Liver (tissue), 9 donors: Measurements from ENCODE around the gene SIPA1L3. TPM values are rescaled to one million over a fixed set of nuclear protein-coding genes. Genes with fewer than 3 reads are reported as not detected.

Source experiments
- DNase-seq: peaks from one replicate; pipeline ENCODE4 v3.0.0-alpha.2; 2017; ENCODE audit warnings: low spot score
- H3K27ac ChIP-seq, 2 donors: one replicate each; pipeline ENCODE4 v1.7.0; 2013; ENCODE audit warnings: inconsistent platforms in 2 of 2, low read length in 2 of 2, control low read depth in 1 of 2, low read depth in 1 of 2, mild to moderate bottlenecking in 1 of 2
- H3K27me3 ChIP-seq, 4 donors: one replicate each; pipeline versions ENCODE4 v1.6.1 to v1.7.0; 2013; ENCODE audit warnings: low read length in 3 of 4, inconsistent platforms in 1 of 4, mild to moderate bottlenecking in 1 of 4, moderate library complexity in 1 of 4; ENCODE audit not compliant: control insufficient read depth in 4 of 4, insufficient read depth in 4 of 4
- H3K36me3 ChIP-seq, 4 donors: one replicate each; pipeline versions ENCODE4 v1.6.1 to v1.7.0; 2013; ENCODE audit warnings: low read length in 3 of 4, mild to moderate bottlenecking in 3 of 4, low read depth in 1 of 4, moderate library complexity in 1 of 4; ENCODE audit not compliant: control insufficient read depth in 4 of 4, insufficient read depth in 3 of 4
- H3K4me1 ChIP-seq, 4 donors: one replicate each; pipeline versions ENCODE4 v1.6.1 to v1.7.0; 2013; ENCODE audit warnings: low read length in 3 of 4, mild to moderate bottlenecking in 3 of 4, moderate library complexity in 1 of 4; ENCODE audit not compliant: control insufficient read depth in 4 of 4, insufficient read depth in 4 of 4
- H3K4me3 ChIP-seq, 3 donors: one replicate each; pipeline versions ENCODE4 v1.6.1 to v1.7.0; 2013; ENCODE audit warnings: low read length in 3 of 3, control low read depth in 1 of 3, low read depth in 1 of 3, mild to moderate bottlenecking in 1 of 3
- H3K9ac ChIP-seq, 2 donors: one replicate each; pipeline ENCODE4 v1.7.0; 2013; ENCODE audit warnings: low read length in 2 of 2, mild to moderate bottlenecking in 2 of 2, moderate library complexity in 2 of 2, control low read depth in 1 of 2, low read depth in 1 of 2
- H3K9me3 ChIP-seq, 4 donors: one replicate each; pipeline versions ENCODE4 v1.6.1 to v1.7.0; 2013; ENCODE audit warnings: low read length in 3 of 4; ENCODE audit not compliant: control insufficient read depth in 4 of 4
- EGR1 ChIP-seq, 2 donors: IDR thresholded peaks; 2 replicates each; pipeline ENCODE4 v1.6.1; 2016 to 2018; ENCODE audit warnings: antibody characterized with exemption in 2 of 2, low read depth in 2 of 2
- FOXA1 ChIP-seq: IDR thresholded peaks from 2 replicates; pipeline ENCODE4 v1.6.1; 2016; ENCODE audit warnings: antibody characterized with exemption
- FOXA2 ChIP-seq: IDR thresholded peaks from 2 replicates; pipeline ENCODE4 v1.6.1; 2016; ENCODE audit warnings: antibody characterized with exemption
- GABPA ChIP-seq, 2 donors: IDR thresholded peaks in 1 of 2; conservative IDR thresholded peaks in 1 of 2; 2 replicates each; pipeline ENCODE4 v1.6.1; 2016; ENCODE audit warnings: antibody characterized with exemption in 2 of 2, mild to moderate bottlenecking in 1 of 2, moderate library complexity in 1 of 2
- HNF4A ChIP-seq, 2 donors: conservative IDR thresholded peaks; 2 replicates each; pipeline ENCODE4 v1.6.1; 2016; ENCODE audit warnings: antibody characterized with exemption in 2 of 2, mild to moderate bottlenecking in 2 of 2
- HNF4G ChIP-seq: IDR thresholded peaks from 2 replicates; pipeline ENCODE4 v1.6.1; 2016; ENCODE audit warnings: antibody characterized with exemption
- JUND ChIP-seq, 2 donors: IDR thresholded peaks; 2 replicates each; pipeline ENCODE4 v1.6.1; 2016; ENCODE audit warnings: antibody characterized with exemption in 2 of 2
- MAX ChIP-seq: IDR thresholded peaks from 2 replicates; pipeline ENCODE4 v1.6.1; 2016; ENCODE audit warnings: antibody characterized with exemption
- NR2F2 ChIP-seq: IDR thresholded peaks from 2 replicates; pipeline ENCODE4 v1.6.1; 2016; ENCODE audit warnings: antibody characterized with exemption
- RAD21 ChIP-seq, 2 donors: IDR thresholded peaks; 2 replicates each; pipeline ENCODE4 v1.6.1; 2016; ENCODE audit warnings: antibody characterized with exemption in 2 of 2, mild to moderate bottlenecking in 2 of 2
- RXRA ChIP-seq, 2 donors: IDR thresholded peaks; 2 replicates each; pipeline ENCODE4 v1.6.1; 2017 to 2018; ENCODE audit warnings: antibody characterized with exemption in 2 of 2, mild to moderate bottlenecking in 1 of 2
- SP1 ChIP-seq: IDR thresholded peaks from 2 replicates; pipeline ENCODE4 v1.6.1; 2018; ENCODE audit warnings: antibody characterized with exemption, mild to moderate bottlenecking
- YY1 ChIP-seq: IDR thresholded peaks from 2 replicates; pipeline ENCODE4 v1.6.1; 2016; ENCODE audit warnings: antibody characterized with exemption, mild to moderate bottlenecking
- ZBTB33 ChIP-seq: IDR thresholded peaks from 2 replicates; pipeline ENCODE4 v1.6.1; 2016; ENCODE audit warnings: antibody characterized with exemption
- WGBS: extraction: QIAGEN DNeasy Blood & Tissue Kit; methylation state at CpG from one replicate; pipeline ENCODE4 v1.1.7; 2013; 5-methylcytosine and 5-hydroxymethylcytosine counted together
- polyA plus RNA-seq, 2 donors: library from polyadenylated mRNA; stranded (reverse) in 1 of 2; unstranded in 1 of 2; fragments of 200-250 nt in 1 of 2; fragments of >200 nt in 1 of 2; fragmentation: Nextera tagmentation in 1 of 2; extraction: Ambion mirVana in 1 of 2; gene quantifications; one replicate each; pipeline versions ENCODE4 v1.2.1 to v1.2.3, GENCODE V29; 2013 to 2015
- total RNA-seq, 2 donors: library from RNA; depleted of rRNA; stranded (reverse); fragments of >200 nt; gene quantifications; one replicate each; pipeline ENCODE4 v1.2.3, GENCODE V29; 2014
- TF ChIP-seq, protein P1 (sequence below): IDR thresholded peaks from 2 replicates; pipeline ENCODE4 v1.6.1; 2016; ENCODE audit warnings: antibody characterized with exemption, mild to moderate bottlenecking
- TF ChIP-seq, protein P2 (sequence below): IDR thresholded peaks from 2 replicates; pipeline ENCODE4 v1.6.1; 2016; ENCODE audit warnings: antibody characterized with exemption
- TF ChIP-seq, protein P3 (sequence below): fragments of 150-350 bp; IDR thresholded peaks from 2 replicates; pipeline ENCODE4 v1.5.1; 2017; ENCODE audit warnings: improper control_type of control experiment, low read depth, low read length; ENCODE audit not compliant: missing input control
- donor health status: healthy.
- donor health status: healthy.
- donor health status: healthy.
- donor health status: healthy.
- donor health status: healthy.

SIPA1L3 gene
- total and polyA plus RNA-seq, 4 donors: 2.4 to 10.0 (median 4.4) TPM

GRCh38 chr19:37966662-37967231, 59.7 kb downstream of the SIPA1L3 start:
- peaks cover 0 to 6% (median 4%) of the 10 kb centered on the region in 4 donors for H3K9me3 ChIP-seq
- H3K4me1 ChIP-seq: peaks cover 0 to 2% (median 0%) of the 10 kb centered on the region in 4 donors
- H3K27me3 ChIP-seq: no peaks in the 10 kb centered on the region
- TF ChIP-seq MAX: no peak
- TF ChIP-seq, protein P1, sequence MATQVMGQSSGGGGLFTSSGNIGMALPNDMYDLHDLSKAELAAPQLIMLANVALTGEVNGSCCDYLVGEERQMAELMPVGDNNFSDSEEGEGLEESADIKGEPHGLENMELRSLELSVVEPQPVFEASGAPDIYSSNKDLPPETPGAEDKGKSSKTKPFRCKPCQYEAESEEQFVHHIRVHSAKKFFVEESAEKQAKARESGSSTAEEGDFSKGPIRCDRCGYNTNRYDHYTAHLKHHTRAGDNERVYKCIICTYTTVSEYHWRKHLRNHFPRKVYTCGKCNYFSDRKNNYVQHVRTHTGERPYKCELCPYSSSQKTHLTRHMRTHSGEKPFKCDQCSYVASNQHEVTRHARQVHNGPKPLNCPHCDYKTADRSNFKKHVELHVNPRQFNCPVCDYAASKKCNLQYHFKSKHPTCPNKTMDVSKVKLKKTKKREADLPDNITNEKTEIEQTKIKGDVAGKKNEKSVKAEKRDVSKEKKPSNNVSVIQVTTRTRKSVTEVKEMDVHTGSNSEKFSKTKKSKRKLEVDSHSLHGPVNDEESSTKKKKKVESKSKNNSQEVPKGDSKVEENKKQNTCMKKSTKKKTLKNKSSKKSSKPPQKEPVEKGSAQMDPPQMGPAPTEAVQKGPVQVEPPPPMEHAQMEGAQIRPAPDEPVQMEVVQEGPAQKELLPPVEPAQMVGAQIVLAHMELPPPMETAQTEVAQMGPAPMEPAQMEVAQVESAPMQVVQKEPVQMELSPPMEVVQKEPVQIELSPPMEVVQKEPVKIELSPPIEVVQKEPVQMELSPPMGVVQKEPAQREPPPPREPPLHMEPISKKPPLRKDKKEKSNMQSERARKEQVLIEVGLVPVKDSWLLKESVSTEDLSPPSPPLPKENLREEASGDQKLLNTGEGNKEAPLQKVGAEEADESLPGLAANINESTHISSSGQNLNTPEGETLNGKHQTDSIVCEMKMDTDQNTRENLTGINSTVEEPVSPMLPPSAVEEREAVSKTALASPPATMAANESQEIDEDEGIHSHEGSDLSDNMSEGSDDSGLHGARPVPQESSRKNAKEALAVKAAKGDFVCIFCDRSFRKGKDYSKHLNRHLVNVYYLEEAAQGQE: no peak
- no peak for TF ChIP-seq SP1
- TF ChIP-seq YY1: no peak
- TF ChIP-seq JUND (IDR thresholded peaks at IDR 0.05): no peak
- no peak for TF ChIP-seq GABPA (IDR thresholded peaks at IDR 0.05 in 1 of 2, conservative IDR thresholded peaks at IDR 0.05 in 1 of 2)
- no peak for TF ChIP-seq NR2F2
- TF ChIP-seq, protein P2, sequence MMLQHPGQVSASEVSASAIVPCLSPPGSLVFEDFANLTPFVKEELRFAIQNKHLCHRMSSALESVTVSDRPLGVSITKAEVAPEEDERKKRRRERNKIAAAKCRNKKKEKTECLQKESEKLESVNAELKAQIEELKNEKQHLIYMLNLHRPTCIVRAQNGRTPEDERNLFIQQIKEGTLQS: no peak
- TF ChIP-seq FOXA1: no peak
- TF ChIP-seq HNF4A (conservative IDR thresholded peaks at IDR 0.05): no peak
- no peak for TF ChIP-seq RAD21 (IDR thresholded peaks at IDR 0.05)
- no peak for TF ChIP-seq EGR1 (IDR thresholded peaks at IDR 0.05; ENCODE audit: low read depth in 2 of 2)
- no peak for TF ChIP-seq FOXA2
- no peak for TF ChIP-seq ZBTB33
- TF ChIP-seq RXRA (IDR thresholded peaks at IDR 0.05): no peak
- TF ChIP-seq, protein P3, sequence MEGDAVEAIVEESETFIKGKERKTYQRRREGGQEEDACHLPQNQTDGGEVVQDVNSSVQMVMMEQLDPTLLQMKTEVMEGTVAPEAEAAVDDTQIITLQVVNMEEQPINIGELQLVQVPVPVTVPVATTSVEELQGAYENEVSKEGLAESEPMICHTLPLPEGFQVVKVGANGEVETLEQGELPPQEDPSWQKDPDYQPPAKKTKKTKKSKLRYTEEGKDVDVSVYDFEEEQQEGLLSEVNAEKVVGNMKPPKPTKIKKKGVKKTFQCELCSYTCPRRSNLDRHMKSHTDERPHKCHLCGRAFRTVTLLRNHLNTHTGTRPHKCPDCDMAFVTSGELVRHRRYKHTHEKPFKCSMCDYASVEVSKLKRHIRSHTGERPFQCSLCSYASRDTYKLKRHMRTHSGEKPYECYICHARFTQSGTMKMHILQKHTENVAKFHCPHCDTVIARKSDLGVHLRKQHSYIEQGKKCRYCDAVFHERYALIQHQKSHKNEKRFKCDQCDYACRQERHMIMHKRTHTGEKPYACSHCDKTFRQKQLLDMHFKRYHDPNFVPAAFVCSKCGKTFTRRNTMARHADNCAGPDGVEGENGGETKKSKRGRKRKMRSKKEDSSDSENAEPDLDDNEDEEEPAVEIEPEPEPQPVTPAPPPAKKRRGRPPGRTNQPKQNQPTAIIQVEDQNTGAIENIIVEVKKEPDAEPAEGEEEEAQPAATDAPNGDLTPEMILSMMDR: no peak
- TF ChIP-seq HNF4G: no peak
- no peak overlapping the region for H3K27ac ChIP-seq
- no peak for DNase-seq
- no peak overlapping the region for H3K9ac ChIP-seq
- H3K4me3 ChIP-seq: no peak overlapping the region
- no peaks in the 10 kb centered on the region for H3K36me3 ChIP-seq
- WGBS: 84% methylated on average over 12 of the region's 12 CpGs
